CD4-positive, alpha-beta T cell treated with Interleukin-17A for 4 hours (primary cell): Measurements from ENCODE around the gene FHIT.

ENCODE experiments used
- DNase-seq: peaks from one replicate; pipeline ENCODE4 v3.0.0-alpha.2; 2020; ENCODE audit warnings: mixed read lengths

Gene FHIT

GRCh38 chr3:59885899-59886400 is 1365.3 kb downstream of the FHIT start:
- DNase-seq: no peak

GRCh38 chr3:59885101-59885500 is 1366.2 kb downstream of the FHIT start:
- DNase-seq: peak; percentile 23

GRCh38 chr3:59884409-59884808 is 1366.8 kb downstream of the FHIT start:
- DNase-seq: no peak

- DNase-seq: no peak
Observed at GRCh38 chr3:59882746-59883145, 1368.5 kb downstream of the FHIT start.

GRCh38 chr3:59880717-59881116 is 1370.5 kb downstream of the FHIT start:
- DNase-seq: no peak

- DNase-seq: no peak
Observed at GRCh38 chr3:59879031-59879581, 1372.1 kb downstream of the FHIT start.

GRCh38 chr3:59878038-59878427 is 1373.2 kb downstream of the FHIT start:
- no peak for DNase-seq

- no peak for DNase-seq
Observed at GRCh38 chr3:59877263-59878037, 1373.8 kb downstream of the FHIT start.

GRCh38 chr3:59876533-59877062 is 1374.7 kb downstream of the FHIT start:
- DNase-seq: no peak

GRCh38 chr3:59873576-59874230 is 1377.5 kb downstream of the FHIT start:
- no peak for DNase-seq

GRCh38 chr3:59872128-59872527 is 1379.1 kb downstream of the FHIT start:
- no peak for DNase-seq

GRCh38 chr3:59867185-59868002 is 1383.9 kb downstream of the FHIT start:
- no peak for DNase-seq

GRCh38 chr3:59866076-59866475 is 1385.2 kb downstream of the FHIT start:
- no peak for DNase-seq

- no peak for DNase-seq
Observed at GRCh38 chr3:59865351-59865750, 1385.9 kb downstream of the FHIT start.

GRCh38 chr3:59862686-59863085 is 1388.6 kb downstream of the FHIT start:
- no peak for DNase-seq

- peak; percentile 87 for DNase-seq
Observed at GRCh38 chr3:59857589-59858346, 1393.5 kb downstream of the FHIT start.

- DNase-seq: no peak
Observed at GRCh38 chr3:59856934-59857460, 1394.3 kb downstream of the FHIT start.

- DNase-seq: no peak
Observed at GRCh38 chr3:59854061-59854709, 1397.1 kb downstream of the FHIT start.

- DNase-seq: no peak
Observed at GRCh38 chr3:59850417-59850816, 1400.8 kb downstream of the FHIT start.

- DNase-seq: no peak
Observed at GRCh38 chr3:59845386-59845785, 1405.9 kb downstream of the FHIT start.

- no peak for DNase-seq
Observed at GRCh38 chr3:59843821-59844220, 1407.4 kb downstream of the FHIT start.
